ENCODE results near the gene UNC119B.

UNC119B gene

GRCh38 chr12:120740871-120741270 lies 30.6 kb downstream of the UNC119B start:
- H3K4me3 ChIP-seq (ENCODE audit: low read length): no peak overlapping the region
- no peak for DNase-seq (ENCODE audit: low read depth)
- TF ChIP-seq CTCF (conservative IDR thresholded peaks at IDR 0.05; ENCODE audit: low read depth, low read length): no peak

DNA sequence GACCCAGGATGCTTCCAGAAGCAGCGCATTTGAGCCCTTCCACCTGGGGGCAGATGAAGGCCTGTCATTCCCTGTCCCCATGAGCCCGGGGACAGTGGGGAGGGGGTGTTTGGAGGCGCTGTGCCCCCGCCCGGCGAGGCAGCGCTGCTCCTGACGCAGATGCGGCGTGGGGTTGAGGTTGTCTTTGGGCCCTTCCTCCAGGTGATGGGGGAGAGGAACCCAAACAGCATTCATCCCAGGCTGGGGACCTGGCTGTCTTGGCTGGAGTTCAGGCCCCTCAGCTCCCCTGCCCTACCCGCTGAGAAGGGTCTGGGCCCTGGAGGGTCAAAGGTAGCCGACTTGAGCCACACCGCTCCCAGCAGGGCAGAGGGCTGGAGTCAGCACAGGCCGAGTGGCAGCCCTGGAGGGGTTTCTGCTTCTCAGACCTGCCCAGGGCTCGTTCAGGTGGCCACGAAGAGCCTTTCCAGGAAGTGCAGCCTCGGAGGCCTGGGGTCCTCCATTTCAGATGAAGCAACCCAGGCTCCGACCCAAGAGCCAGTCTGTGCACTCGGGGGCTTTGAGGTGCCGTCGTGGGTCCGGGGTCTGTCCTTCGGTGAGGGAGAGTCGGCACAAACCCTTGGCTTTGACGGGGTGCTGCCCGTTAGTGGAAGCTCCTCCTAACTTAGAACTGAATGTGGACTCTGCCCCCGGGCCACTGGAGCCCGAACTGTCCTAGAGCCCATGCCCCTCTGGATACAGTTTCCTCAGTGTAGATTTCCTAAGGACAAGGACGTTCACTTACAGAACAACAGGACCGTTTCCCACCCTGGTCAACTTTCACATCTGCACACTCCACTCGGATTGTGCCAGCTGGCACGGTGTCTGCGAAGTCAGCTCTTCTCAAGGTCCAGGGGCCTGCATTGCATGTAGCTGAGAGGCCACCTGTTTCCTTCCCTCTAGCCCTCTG lies 31.5 kb downstream of the UNC119B start:
- no peak for TF ChIP-seq CTCF (conservative IDR thresholded peaks at IDR 0.05; ENCODE audit: low read depth, low read length)
- no peak overlapping the region for H3K4me3 ChIP-seq (ENCODE audit: low read length)

GRCh38 chr12:120744922-120745493 lies 34.8 kb downstream of the UNC119B start:
- no peak overlapping the region for H3K4me3 ChIP-seq (ENCODE audit: low read length)
- DNase-seq (ENCODE audit: low read depth): no peak
- TF ChIP-seq CTCF (conservative IDR thresholded peaks at IDR 0.05; ENCODE audit: low read depth, low read length): no peak

More for the DNA sequence above, 31.5 kb downstream of the UNC119B start:
- DNase-seq (ENCODE audit: low read depth): no peak

DNA sequence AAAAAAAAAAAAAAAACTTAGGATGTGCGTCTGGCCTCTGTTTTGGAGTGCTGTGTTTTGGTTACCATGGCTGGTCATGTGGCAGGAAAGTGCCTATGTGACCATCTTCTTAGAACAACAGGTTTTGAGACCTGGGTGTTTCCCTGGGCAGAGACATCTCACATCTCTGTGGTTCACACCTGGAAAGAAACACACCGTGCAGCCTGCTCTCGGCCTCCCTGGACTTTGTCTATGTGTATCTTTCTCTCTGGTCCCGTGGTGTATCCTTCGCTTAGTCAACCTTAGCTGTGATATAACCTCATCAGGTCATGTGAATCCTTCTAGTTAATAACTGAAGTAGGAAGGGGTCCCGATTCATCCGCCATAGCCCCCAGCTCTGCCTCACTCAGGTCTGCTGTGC lies 38.0 kb downstream of the UNC119B start:
- no peak for DNase-seq (ENCODE audit: low read depth)
- TF ChIP-seq CTCF (conservative IDR thresholded peaks at IDR 0.05; ENCODE audit: low read depth, low read length): no peak
- H3K4me3 ChIP-seq (ENCODE audit: low read length): no peak overlapping the region

GRCh38 chr12:120749256-120749655 lies 39.0 kb downstream of the UNC119B start:
- TF ChIP-seq CTCF (conservative IDR thresholded peaks at IDR 0.05; ENCODE audit: low read depth, low read length): no peak
- no peak overlapping the region for H3K4me3 ChIP-seq (ENCODE audit: low read length)
- DNase-seq (ENCODE audit: low read depth): no peak

GRCh38 chr12:120750806-120751205 lies 40.5 kb downstream of the UNC119B start:
- no peak for DNase-seq (ENCODE audit: low read depth)
- no peak for TF ChIP-seq CTCF (conservative IDR thresholded peaks at IDR 0.05; ENCODE audit: low read depth, low read length)
- H3K4me3 ChIP-seq (ENCODE audit: low read length): no peak overlapping the region

GRCh38 chr12:120751389-120751788 lies 41.1 kb downstream of the UNC119B start:
- DNase-seq (ENCODE audit: low read depth): no peak
- H3K4me3 ChIP-seq (ENCODE audit: low read length): no peak overlapping the region
- no peak for TF ChIP-seq CTCF (conservative IDR thresholded peaks at IDR 0.05; ENCODE audit: low read depth, low read length)
